Fibroblast of the aortic adventitia (primary cell): Measurements from ENCODE around the gene ARL5A. TPM values are rescaled to one million over a fixed set of nuclear protein-coding genes. Genes with fewer than 3 reads are reported as not detected.
A peak's percentile ranks its signal among the peaks of the same experiment; 100 is the strongest.

Experiments
- DNase-seq: peaks from one replicate; pipeline ENCODE4 v3.0.0-alpha.2; 2010; ENCODE audit warnings: low read depth
- H3K4me3 ChIP-seq: 2 replicates; pipeline ENCODE4 v1.5.1; 2011; ENCODE audit warnings: low read depth, mild to moderate bottlenecking, control low read depth, low read length, moderate library complexity
- total RNA-seq: library from RNA; depleted of rRNA; stranded (reverse); fragments of >200 nt; gene quantifications from 2 replicates; pipeline ENCODE4 v1.2.3, GENCODE V29; 2012; ENCODE audit warnings: low replicate concordance
- TF ChIP-seq, protein P1 (sequence below): IDR thresholded peaks from 2 replicates; pipeline ENCODE4 v1.5.1; 2011; ENCODE audit warnings: mild to moderate bottlenecking, low read length, control low read depth, inconsistent platforms; ENCODE audit not compliant: insufficient read depth

Gene ARL5A
- total RNA-seq, 1 donor, result 45.6 TPM

- no peak for DNase-seq
- H3K4me3 ChIP-seq, result no peak overlapping the region
- TF ChIP-seq, protein P1, sequence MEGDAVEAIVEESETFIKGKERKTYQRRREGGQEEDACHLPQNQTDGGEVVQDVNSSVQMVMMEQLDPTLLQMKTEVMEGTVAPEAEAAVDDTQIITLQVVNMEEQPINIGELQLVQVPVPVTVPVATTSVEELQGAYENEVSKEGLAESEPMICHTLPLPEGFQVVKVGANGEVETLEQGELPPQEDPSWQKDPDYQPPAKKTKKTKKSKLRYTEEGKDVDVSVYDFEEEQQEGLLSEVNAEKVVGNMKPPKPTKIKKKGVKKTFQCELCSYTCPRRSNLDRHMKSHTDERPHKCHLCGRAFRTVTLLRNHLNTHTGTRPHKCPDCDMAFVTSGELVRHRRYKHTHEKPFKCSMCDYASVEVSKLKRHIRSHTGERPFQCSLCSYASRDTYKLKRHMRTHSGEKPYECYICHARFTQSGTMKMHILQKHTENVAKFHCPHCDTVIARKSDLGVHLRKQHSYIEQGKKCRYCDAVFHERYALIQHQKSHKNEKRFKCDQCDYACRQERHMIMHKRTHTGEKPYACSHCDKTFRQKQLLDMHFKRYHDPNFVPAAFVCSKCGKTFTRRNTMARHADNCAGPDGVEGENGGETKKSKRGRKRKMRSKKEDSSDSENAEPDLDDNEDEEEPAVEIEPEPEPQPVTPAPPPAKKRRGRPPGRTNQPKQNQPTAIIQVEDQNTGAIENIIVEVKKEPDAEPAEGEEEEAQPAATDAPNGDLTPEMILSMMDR, result no peak
These were observed 12.3 kb downstream of the ARL5A start for GRCh38 chr2:151815821-151816489.

DNA sequence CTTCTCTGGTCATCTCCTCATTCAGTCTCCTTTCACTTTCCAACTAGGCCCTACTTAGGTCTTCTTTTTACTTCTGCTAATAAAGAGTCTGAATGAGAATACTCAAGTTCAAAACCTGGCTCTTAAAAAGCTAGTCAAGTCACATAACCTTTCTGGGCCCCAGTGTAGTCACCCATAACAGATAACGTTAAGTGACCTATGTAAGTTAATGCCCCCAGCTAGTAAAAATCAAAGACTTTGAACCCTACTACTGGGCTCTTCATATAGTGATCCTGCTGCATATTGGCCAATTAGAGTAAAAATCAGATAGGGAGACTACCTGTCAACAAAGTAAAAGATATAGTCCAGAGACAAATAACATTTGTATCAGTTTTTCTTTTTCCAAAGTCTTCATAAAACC lies 17.7 kb downstream of the ARL5A start:
- TF ChIP-seq, protein P1, result no peak
- no peak overlapping the region for H3K4me3 ChIP-seq
- no peak for DNase-seq

- DNase-seq, result no peak
- TF ChIP-seq, protein P1, result no peak
- H3K4me3 ChIP-seq, result no peak overlapping the region
These were observed 19.2 kb downstream of the ARL5A start for GRCh38 chr2:151809073-151809383.

- TF ChIP-seq, protein P1, result peak; percentile 55
- no peak overlapping the region for H3K4me3 ChIP-seq
- peak; percentile 62 for DNase-seq
These were observed 19.8 kb downstream of the ARL5A start for GRCh38 chr2:151808258-151809072.

- no peak for DNase-seq
- H3K4me3 ChIP-seq, result no peak overlapping the region
- TF ChIP-seq, protein P1, result no peak
These were observed 22.3 kb downstream of the ARL5A start for GRCh38 chr2:151805961-151806360.

DNA sequence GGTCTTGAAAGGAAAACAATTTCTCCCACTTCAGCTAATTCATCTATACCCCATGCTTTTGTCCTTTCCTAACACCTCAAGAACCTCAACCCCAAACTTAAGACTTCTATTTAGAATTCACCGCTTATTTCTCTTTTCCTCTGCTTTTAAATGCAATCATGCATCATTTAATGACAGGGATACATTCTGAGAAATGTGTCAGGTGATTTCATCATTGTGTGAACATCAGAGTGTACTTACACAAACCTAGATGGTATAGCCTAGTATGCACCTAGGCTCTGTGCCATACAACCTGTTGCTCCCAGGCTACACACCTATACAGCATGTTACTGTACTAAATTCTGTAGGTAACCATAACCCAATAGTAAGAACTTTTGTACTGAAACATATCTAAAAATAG lies 22.9 kb downstream of the ARL5A start:
- TF ChIP-seq, protein P1, result no peak
- H3K4me3 ChIP-seq, result no peak overlapping the region
- no peak for DNase-seq
